Thymus (tissue), 11 donors: ENCODE results near the gene CELF2. TPM values are rescaled to one million over a fixed set of nuclear protein-coding genes. Genes with fewer than 3 reads are reported as not detected.

ENCODE experiments used
- DNase-seq, 9 donors: peaks; one replicate each; pipeline ENCODE4 v3.0.0-alpha.2; 2013; ENCODE audit warnings: low spot score in 9 of 9, low read depth in 6 of 9, missing footprints in 1 of 9
- H3K27ac ChIP-seq, 2 donors: one replicate each; pipeline ENCODE4 v1.5.1; 2013; ENCODE audit warnings: control low read depth in 1 of 2, low read depth in 1 of 2, low read length in 1 of 2, mild to moderate bottlenecking in 1 of 2, moderate library complexity in 1 of 2
- H3K27me3 ChIP-seq, 2 donors: one replicate each; pipeline ENCODE4 v1.5.1; 2013; ENCODE audit warnings: low read length in 1 of 2; ENCODE audit not compliant: control insufficient read depth in 2 of 2, insufficient read depth in 1 of 2
- H3K36me3 ChIP-seq, 2 donors: one replicate each; pipeline ENCODE4 v1.5.1; 2013; ENCODE audit warnings: low read length in 1 of 2, mild to moderate bottlenecking in 1 of 2, moderate library complexity in 1 of 2; ENCODE audit not compliant: control insufficient read depth in 2 of 2, insufficient read depth in 2 of 2
- H3K4me1 ChIP-seq, 2 donors: one replicate each; pipeline ENCODE4 v1.5.1; 2013; ENCODE audit warnings: low read length in 2 of 2; ENCODE audit not compliant: control insufficient read depth in 2 of 2, insufficient read depth in 2 of 2
- H3K4me3 ChIP-seq, 2 donors: one replicate each; pipeline ENCODE4 v1.5.1; 2013; ENCODE audit warnings: low read length in 2 of 2, control low read depth in 1 of 2, mild to moderate bottlenecking in 1 of 2
- H3K9me3 ChIP-seq, 2 donors: one replicate each; pipeline ENCODE4 v1.5.1; 2013; ENCODE audit warnings: low read length in 1 of 2, mild to moderate bottlenecking in 1 of 2; ENCODE audit not compliant: control insufficient read depth in 2 of 2, insufficient read depth in 1 of 2
- WGBS: extraction: QIAGEN DNeasy Blood & Tissue Kit; methylation state at CpG from one replicate; pipeline ENCODE4 v1.1.7; 2013; 5-methylcytosine and 5-hydroxymethylcytosine counted together
- polyA plus RNA-seq: library from polyadenylated mRNA; stranded (reverse); fragments of 200-250 nt; gene quantifications from one replicate; pipeline ENCODE4 v1.2.3, GENCODE V29; 2013
- total RNA-seq: library from RNA; stranded (reverse); fragments of 120-200 nt; gene quantifications from one replicate; pipeline ENCODE4 v1.2.4, GENCODE V29; 2013
- donor health status: healthy.

CELF2 gene
- total and polyA plus RNA-seq, 2 donors: 42.4 to 48.1 TPM

DNA sequence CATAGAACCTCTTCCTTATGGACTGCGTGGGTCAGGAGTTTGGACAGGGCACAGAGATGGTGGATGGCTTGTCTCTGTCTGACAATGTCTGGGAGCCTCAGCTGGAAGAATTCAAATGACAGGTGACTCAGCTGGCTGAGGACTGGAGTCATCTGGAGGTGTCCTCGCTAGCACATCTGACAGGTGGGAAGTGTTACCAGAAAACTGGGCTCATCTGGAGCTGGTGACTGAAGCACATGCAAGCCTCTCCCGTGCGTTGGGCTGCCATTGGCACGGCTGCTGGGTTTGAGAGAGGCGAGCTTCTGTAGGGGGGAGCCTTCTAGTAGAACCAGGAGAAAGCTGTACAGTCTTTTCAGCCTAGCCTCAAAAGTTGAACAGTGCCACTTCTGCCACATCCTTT, 71.0 kb downstream of the CELF2 start:
- Histone ChIP-seq H3K27me3 (no peaks in the 10 kb centered on the region), H3K36me3 (no peaks in the 10 kb centered on the region), H3K27ac (no peak overlapping the region), H3K4me1 (peaks cover 10 to 23% of the 10 kb centered on the region in 2 donors), H3K4me3 (no peak overlapping the region), H3K9me3 (no peaks in the 10 kb centered on the region)
- DNase-seq: peak in 1 of 9 donors; percentile 12
- 80% methylated on average over 6 of the region's 6 CpGs for WGBS

DNA sequence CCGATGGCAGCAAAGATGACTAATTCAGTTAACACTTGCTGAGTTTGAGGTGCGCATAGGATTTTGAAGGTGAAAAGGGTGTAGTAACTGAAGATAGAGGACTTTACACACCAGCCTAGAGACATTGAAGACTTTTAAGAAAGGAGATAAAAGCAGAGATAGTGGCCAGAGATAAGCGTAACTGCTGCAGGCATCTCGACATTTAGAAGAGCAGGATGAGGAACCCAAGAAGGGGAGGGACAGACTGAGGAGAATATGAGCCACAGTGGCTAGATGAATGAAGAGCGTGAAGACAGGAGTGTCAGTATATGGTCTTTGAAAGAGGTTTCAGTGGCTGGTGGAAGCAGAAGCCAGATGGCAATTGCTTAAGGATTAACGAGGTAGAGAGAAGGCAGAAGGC, 71.6 kb downstream of the CELF2 start:
- H3K4me1 ChIP-seq: peaks cover 10 to 23% of the 10 kb centered on the region in 2 donors
- no peak overlapping the region for H3K4me3 ChIP-seq
- H3K9me3 ChIP-seq: no peaks in the 10 kb centered on the region
- no peak overlapping the region for H3K27ac ChIP-seq
- peak in 7 of 9 donors; percentile 33 to 74 (median 40) for DNase-seq
- 28% methylated on average over 6 of the region's 6 CpGs for WGBS
- H3K27me3 ChIP-seq: no peaks in the 10 kb centered on the region
- H3K36me3 ChIP-seq: no peaks in the 10 kb centered on the region

DNA sequence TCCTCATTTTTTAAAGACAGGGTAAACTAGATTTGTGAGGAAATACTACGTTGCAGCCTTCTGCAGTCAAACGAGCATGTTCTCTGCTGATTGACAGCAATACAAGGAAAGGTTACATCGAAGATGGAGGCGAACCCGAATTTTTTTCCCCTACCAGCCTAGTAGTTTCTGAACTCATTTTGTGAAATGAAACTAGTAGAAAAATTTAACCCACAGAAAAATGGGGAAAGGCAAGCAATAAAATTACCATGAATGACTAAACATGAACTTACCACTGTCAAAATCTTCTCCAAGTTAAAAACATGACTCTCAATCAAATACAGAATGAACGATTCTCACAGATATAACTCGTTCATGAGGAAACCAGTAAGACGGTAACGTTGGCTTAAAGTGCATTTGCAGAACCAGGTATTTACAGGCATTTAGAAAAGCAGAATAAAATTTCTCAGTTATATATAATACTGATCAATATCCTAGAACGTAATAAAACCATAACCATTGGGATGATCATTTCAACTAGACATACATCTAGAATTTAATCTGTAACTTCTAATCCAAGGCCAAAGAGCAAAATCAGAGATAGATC, 73.9 kb downstream of the CELF2 start:
- no peak for DNase-seq
- Histone ChIP-seq H3K4me3 (no peak overlapping the region), H3K9me3 (no peaks in the 10 kb centered on the region), H3K27me3 (no peaks in the 10 kb centered on the region), H3K27ac (no peak overlapping the region), H3K36me3 (no peaks in the 10 kb centered on the region), H3K4me1 (peaks cover 10 to 23% of the 10 kb centered on the region in 2 donors)
- WGBS: 94% methylated on average over 10 of the region's 10 CpGs

DNA sequence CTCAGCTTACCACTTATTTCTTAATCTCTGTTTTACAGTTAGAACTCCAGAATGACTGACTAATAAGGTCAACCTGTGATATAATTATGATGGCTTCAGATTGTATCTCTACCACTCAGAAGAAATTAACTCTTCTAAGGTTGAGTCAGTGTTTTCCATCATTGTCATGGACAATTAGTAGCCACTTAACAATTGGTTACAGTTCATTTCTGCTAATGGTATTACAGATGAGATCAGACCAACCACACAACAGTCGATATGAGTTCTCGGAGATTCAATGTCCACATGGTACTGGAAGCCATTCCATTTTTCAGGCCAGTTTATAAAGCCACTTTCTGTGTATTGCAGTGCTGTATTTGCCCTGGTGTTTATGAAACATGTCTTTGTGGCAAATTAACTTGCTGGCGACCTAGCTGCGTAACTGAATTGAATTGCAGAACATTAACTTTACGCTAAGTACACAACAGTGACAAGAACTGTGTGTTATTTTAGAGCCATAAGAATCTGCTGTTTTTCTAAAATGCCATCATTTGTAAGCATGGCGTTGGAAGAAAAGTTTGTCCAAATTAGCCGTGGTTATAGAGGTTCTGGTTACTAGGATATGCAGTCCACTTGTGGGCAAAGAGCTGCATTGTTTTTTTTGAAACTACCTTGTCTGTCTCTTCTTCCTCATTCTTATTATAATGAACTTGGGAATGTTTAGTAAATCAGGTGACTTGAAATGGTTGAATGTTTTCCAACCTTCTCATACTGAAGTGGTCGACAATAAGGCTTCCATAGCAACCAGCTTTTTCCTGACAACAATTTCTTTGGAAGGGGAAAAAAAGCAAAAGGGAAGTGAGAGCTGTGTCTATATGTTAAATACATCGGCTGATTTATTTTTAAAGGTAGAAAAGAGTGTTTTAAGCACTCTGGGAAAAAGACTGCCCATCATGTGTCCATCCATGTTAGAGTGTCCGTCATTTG, 76.4 kb downstream of the CELF2 start:
- H3K4me3 ChIP-seq: no peak overlapping the region
- no peak overlapping the region for H3K27ac ChIP-seq
- H3K36me3 ChIP-seq: no peaks in the 10 kb centered on the region
- no peak for DNase-seq
- peaks cover 0 to 15% of the 10 kb centered on the region in 2 donors for H3K4me1 ChIP-seq
- no peaks in the 10 kb centered on the region for H3K27me3 ChIP-seq
- whole genome bisulfite sequencing: 91% methylated on average over 10 of the region's 10 CpGs
- H3K9me3 ChIP-seq: no peaks in the 10 kb centered on the region

DNA sequence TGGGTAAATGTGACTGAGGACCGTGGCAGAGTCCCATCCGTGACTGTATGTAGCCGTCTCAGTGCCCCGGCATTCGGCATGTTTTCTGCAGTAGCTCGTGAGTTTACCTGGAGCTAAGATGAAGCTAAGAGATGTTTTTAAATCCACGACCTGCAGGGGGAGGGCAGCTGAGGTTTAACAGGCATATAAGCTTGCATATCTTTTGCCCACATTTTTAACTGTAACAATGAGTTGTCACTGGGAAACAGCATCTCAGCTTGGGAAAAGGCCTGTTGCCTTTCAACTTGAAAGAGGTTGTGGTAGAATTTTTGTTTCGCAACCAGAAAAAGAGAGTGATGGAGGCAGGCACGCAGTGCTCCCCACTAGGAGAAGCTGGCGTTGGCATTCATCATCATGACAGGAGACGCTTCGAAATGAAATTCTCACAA, 77.7 kb downstream of the CELF2 start:
- no peaks in the 10 kb centered on the region for H3K36me3 ChIP-seq
- peak in 1 of 9 donors; percentile 46 for DNase-seq
- H3K4me1 ChIP-seq: peaks cover 0 to 6% of the 10 kb centered on the region in 2 donors
- WGBS: 92% methylated on average over 12 of the region's 12 CpGs
- H3K27me3 ChIP-seq: no peaks in the 10 kb centered on the region
- no peak overlapping the region for H3K4me3 ChIP-seq
- no peaks in the 10 kb centered on the region for H3K9me3 ChIP-seq
- H3K27ac ChIP-seq: peak overlapping the region in 1 of 2 donors; percentile 21

DNA sequence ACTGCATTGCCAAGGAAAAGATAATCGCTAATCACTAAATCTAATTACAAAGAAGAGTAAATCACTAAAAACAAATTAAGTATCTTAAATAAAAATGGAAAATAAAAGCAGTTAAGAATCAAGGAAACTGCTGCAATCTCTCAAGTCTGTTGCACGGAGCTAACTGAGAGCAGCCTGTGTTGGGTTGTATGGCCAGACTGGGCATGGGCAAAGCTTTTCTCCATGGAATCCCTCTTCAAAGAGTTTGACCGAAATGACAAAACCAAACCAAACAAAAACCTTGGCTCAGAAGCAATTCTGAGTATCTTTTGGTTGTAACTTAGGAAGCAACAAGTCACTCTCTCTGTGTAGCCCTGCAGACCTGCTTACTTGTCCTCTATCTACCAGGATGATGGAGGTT, 78.8 kb downstream of the CELF2 start:
- 96% methylated on average over 3 of the region's 3 CpGs for WGBS
- Histone ChIP-seq H3K9me3 (no peaks in the 10 kb centered on the region), H3K27ac (no peak overlapping the region), H3K27me3 (no peaks in the 10 kb centered on the region), H3K4me1 (peaks cover 0 to 6% of the 10 kb centered on the region in 2 donors), H3K36me3 (no peaks in the 10 kb centered on the region), H3K4me3 (no peak overlapping the region)
- DNase-seq: no peak

DNA sequence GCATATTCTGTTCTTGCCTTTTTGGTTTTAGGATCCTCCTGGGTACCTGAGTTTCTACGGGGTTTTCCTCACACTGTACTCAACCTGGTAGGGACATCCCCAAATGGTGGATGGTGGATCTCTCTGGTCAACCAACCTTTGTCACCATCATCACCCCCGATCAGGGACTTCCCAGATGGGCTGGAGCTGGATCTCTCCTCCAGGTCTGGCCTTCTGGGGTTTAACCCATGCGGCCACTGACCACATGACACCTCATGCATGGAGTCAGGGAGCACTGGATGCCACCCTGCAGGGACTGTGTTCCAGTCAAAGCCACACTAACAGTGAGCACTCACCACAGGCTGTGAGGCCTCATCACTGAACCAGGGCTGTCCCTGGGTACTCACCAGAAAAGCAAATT, 80.0 kb downstream of the CELF2 start:
- H3K4me3 ChIP-seq: no peak overlapping the region
- no peak for DNase-seq
- WGBS: 96% methylated on average over 3 of the region's 3 CpGs

DNA sequence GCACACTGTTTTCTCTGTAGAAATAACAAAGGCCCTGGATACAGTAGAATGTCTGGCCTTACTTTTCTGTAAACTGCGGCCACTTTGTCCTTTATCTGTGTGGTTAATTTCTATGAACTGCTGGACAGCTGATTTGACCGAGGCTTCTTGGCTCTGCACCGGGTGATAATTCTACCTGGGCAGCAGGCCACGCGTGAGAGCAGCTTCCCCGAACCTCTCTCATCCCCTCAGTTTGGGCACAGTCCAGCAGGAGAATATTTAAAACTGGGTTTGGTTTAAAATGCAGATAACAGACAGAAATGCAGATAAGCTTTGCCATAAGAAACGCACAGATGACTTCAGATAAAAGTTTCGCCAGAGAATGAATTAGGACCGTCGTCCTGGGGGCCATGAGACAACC, 81.0 kb downstream of the CELF2 start:
- Histone ChIP-seq H3K4me1 (peaks cover 0 to 6% of the 10 kb centered on the region in 2 donors), H3K27me3 (no peaks in the 10 kb centered on the region), H3K9me3 (no peaks in the 10 kb centered on the region), H3K36me3 (no peaks in the 10 kb centered on the region), H3K27ac (no peak overlapping the region), H3K4me3 (no peak overlapping the region)
- WGBS: 92% methylated on average over 10 of the region's 10 CpGs
- no peak for DNase-seq

More for the DNA sequence above, 80.0 kb downstream of the CELF2 start:
- no peaks in the 10 kb centered on the region for H3K9me3 ChIP-seq
- H3K36me3 ChIP-seq: no peaks in the 10 kb centered on the region
- H3K27me3 ChIP-seq: no peaks in the 10 kb centered on the region
- peaks cover 0 to 6% of the 10 kb centered on the region in 2 donors for H3K4me1 ChIP-seq
- no peak overlapping the region for H3K27ac ChIP-seq
